Mesodermal cell (in vitro differentiated cells): ENCODE results near the gene MSH3.
"Not testable (repeated sequence)": the region's sequence is repeated elsewhere in the genome, so short reads cannot be mapped to it uniquely, and the experiment has no call there.

ENCODE experiments used
- H3K27ac ChIP-seq: 2 replicates; pipeline ENCODE4 v1.7.0; 2013; ENCODE audit warnings: mild to moderate bottlenecking, low read depth, low read length, moderate library complexity; ENCODE audit not compliant: severe bottlenecking
- H3K36me3 ChIP-seq: 2 replicates; pipeline ENCODE4 v1.7.1; 2013; ENCODE audit warnings: mild to moderate bottlenecking, low read length, moderate library complexity; ENCODE audit not compliant: control insufficient read depth, insufficient read depth
- H3K4me1 ChIP-seq: one replicate; pipeline ENCODE4 v1.7.1; 2013; ENCODE audit warnings: mild to moderate bottlenecking, low read length; ENCODE audit not compliant: insufficient read depth, control insufficient read depth, poor library complexity, severe bottlenecking
- H3K4me3 ChIP-seq: 2 replicates; pipeline ENCODE4 v1.7.0; 2013; ENCODE audit warnings: low read length, control low read depth, mild to moderate bottlenecking; ENCODE audit not compliant: insufficient read depth, poor library complexity, severe bottlenecking; ENCODE audit errors: extremely low read depth
- H3K9me3 ChIP-seq: 2 replicates; pipeline ENCODE4 v1.7.1; 2013; ENCODE audit warnings: mild to moderate bottlenecking, low read length, moderate library complexity; ENCODE audit not compliant: control insufficient read depth
- WGBS, 2 experiments: methylation state at CpG; one replicate each; pipeline ENCODE4 v1.1.5; 2013; ENCODE audit warnings: missing lambda C conversion rate in 2 of 2; ENCODE audit not compliant: insufficient coverage in 2 of 2; 5-methylcytosine and 5-hydroxymethylcytosine counted together

The MSH3 gene

GRCh38 chr5:80806929-80807328 is 152.5 kb downstream of the MSH3 start:
- no peak overlapping the region for H3K4me3 ChIP-seq
- peaks cover 22% of the 10 kb centered on the region for H3K36me3 ChIP-seq
- H3K27ac ChIP-seq = no peak overlapping the region
- no peaks in the 10 kb centered on the region for H3K9me3 ChIP-seq
- no peaks in the 10 kb centered on the region for H3K4me1 ChIP-seq

GRCh38 chr5:80809451-80809850 is 155.0 kb downstream of the MSH3 start:
- Histone ChIP-seq H3K36me3 (peaks cover 13% of the 10 kb centered on the region), H3K4me3 (no peak overlapping the region), H3K9me3 (no peaks in the 10 kb centered on the region), H3K27ac (no peak overlapping the region), H3K4me1 (no peaks in the 10 kb centered on the region)
- 94% methylated on average over 3 of the region's 3 CpGs; no CpG with 5 or more reads in 1 of the 2 experiments for WGBS, 2 experiments

- no peaks in the 10 kb centered on the region for H3K9me3 ChIP-seq
- H3K36me3 ChIP-seq = peaks cover 9% of the 10 kb centered on the region
- WGBS, 2 experiments = 83 to 100% methylated on average over 1 of the region's 1 CpG
- no peak overlapping the region for H3K27ac ChIP-seq
- H3K4me1 ChIP-seq = no peaks in the 10 kb centered on the region
- H3K4me3 ChIP-seq = no peak overlapping the region
Observed at GRCh38 chr5:80810425-80810824, 156.0 kb downstream of the MSH3 start.

GRCh38 chr5:80816590-80816989 is 162.1 kb downstream of the MSH3 start:
- Histone ChIP-seq H3K27ac (no peak overlapping the region), H3K9me3 (no peaks in the 10 kb centered on the region), H3K4me1 (no peaks in the 10 kb centered on the region), H3K36me3 (peaks cover 4% of the 10 kb centered on the region), H3K4me3 (no peak overlapping the region)
- 87 to 98% methylated on average over 3 of the region's 3 CpGs for WGBS, 2 experiments

GRCh38 chr5:80820685-80821084 is 166.2 kb downstream of the MSH3 start:
- Histone ChIP-seq H3K36me3 (peaks cover 4% of the 10 kb centered on the region), H3K27ac (no peak overlapping the region), H3K9me3 (peaks cover 8% of the 10 kb centered on the region), H3K4me3 (no peak overlapping the region), H3K4me1 (no peaks in the 10 kb centered on the region)
- WGBS, 2 experiments = 70 to 95% methylated on average over 1 to 2 of the region's 3 CpGs

- H3K27ac ChIP-seq = no peak overlapping the region
- H3K9me3 ChIP-seq = peaks cover 11% of the 10 kb centered on the region
- H3K4me3 ChIP-seq = no peak overlapping the region
- no peaks in the 10 kb centered on the region for H3K4me1 ChIP-seq
- H3K36me3 ChIP-seq = peaks cover 4% of the 10 kb centered on the region
- no CpG with 5 or more reads among the region's 1 CpG for WGBS, 2 experiments
Observed at GRCh38 chr5:80822640-80823039, 168.2 kb downstream of the MSH3 start.

GRCh38 chr5:80824159-80824558 is 169.7 kb downstream of the MSH3 start:
- no CpG with 5 or more reads among the region's 22 CpGs for WGBS, 2 experiments
- H3K4me3 ChIP-seq, H3K27ac ChIP-seq, H3K36me3 ChIP-seq, H3K4me1 ChIP-seq: not testable (repeated sequence)
- peaks cover 26% of the 10 kb centered on the region for H3K9me3 ChIP-seq

GRCh38 chr5:80825786-80826460 is 171.5 kb downstream of the MSH3 start:
- no peaks in the 10 kb centered on the region for H3K4me1 ChIP-seq
- WGBS, 2 experiments = 100% methylated on average over 1 of the region's 2 CpGs

GRCh38 chr5:80834710-80835109 is 180.3 kb downstream of the MSH3 start:
- Histone ChIP-seq H3K36me3 (no peaks in the 10 kb centered on the region), H3K4me1 (no peaks in the 10 kb centered on the region), H3K9me3 (no peaks in the 10 kb centered on the region), H3K4me3 (no peak overlapping the region), H3K27ac (peak overlapping the region; percentile 10)

More at GRCh38 chr5:80825786-80826460, 171.5 kb downstream of the MSH3 start:
- H3K36me3 ChIP-seq = peaks cover 4% of the 10 kb centered on the region
- peaks cover 28% of the 10 kb centered on the region for H3K9me3 ChIP-seq
- H3K4me3 ChIP-seq = no peak overlapping the region
- H3K27ac ChIP-seq = no peak overlapping the region

- no peaks in the 10 kb centered on the region for H3K4me1 ChIP-seq
- H3K4me3 ChIP-seq = no peak overlapping the region
- no peaks in the 10 kb centered on the region for H3K9me3 ChIP-seq
- WGBS, 2 experiments = 89 to 100% methylated on average over 1 of the region's 4 CpGs
- H3K36me3 ChIP-seq = no peaks in the 10 kb centered on the region
- H3K27ac ChIP-seq = peak overlapping the region; percentile 10
Observed at GRCh38 chr5:80835128-80835527, 180.7 kb downstream of the MSH3 start.

GRCh38 chr5:80837679-80838078 is 183.2 kb downstream of the MSH3 start:
- no peaks in the 10 kb centered on the region for H3K9me3 ChIP-seq
- no peaks in the 10 kb centered on the region for H3K36me3 ChIP-seq
- no peak overlapping the region for H3K4me3 ChIP-seq
- no peaks in the 10 kb centered on the region for H3K4me1 ChIP-seq
- no peak overlapping the region for H3K27ac ChIP-seq
